Measurements from ENCODE around the gene SORL1-AS1.

SORL1-AS1 gene

GRCh38 chr11:121476379-121477032, 23.7 kb upstream of the SORL1-AS1 start:
- no peak for DNase-seq (ENCODE audit: low read depth)

DNA sequence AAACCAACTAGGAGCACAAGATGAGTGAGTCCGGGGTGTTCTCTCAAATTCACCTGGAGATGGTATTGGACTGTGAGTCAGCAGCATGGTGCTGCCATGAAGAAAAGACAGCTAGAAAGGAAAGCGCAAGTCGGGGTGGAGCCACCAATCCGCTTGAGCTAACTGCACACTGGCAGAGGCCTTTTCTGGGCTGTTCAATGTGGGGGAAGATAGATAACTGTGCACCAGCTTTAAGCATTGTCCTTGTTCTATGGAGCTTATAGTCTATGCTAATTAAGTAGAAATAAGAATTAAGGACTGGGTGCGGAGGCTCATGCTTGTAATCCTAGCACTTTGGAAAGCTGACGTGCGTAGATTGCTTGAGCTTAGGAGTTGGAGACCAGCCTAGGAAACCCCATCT, 21.9 kb upstream of the SORL1-AS1 start:
- no peak for DNase-seq (ENCODE audit: low read depth)

DNA sequence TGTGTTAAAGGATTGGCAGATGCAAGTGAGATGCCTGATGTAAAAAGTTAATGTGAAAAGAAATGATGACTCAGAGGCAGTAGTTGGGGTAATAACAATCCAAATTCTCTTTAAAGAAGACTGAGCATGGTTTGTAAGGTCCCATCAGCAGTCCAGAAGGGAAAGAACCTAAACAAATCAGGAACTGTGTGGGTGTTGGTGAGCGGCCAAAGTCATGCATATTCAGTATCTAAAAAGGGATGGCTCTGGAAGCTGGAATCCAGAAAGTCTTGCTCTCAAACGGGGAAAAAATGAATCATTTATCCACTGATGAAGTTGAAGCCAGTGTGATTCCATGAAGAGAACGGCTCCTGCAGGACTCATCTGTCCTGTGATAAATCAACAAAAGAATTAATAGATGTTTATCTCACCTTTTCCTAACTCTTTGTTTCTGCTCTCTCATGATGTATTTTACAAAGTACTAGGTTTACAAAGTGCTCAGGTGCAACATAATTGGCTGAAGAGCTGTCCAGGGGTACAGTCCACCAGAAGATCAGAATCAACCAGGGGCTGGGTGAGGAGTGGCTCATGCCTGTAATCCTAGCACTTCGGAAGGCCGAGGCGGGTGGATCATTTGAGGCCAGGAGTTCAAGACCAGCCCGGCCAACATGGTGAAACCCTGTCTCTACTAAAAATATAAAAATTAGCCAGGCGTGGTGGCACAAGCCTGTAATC, 20.5 kb upstream of the SORL1-AS1 start:
- DNase-seq (ENCODE audit: low read depth): peak; percentile 45

- DNase-seq (ENCODE audit: low read depth): no peak
Measured at GRCh38 chr11:121472312-121472711, 19.5 kb upstream of the SORL1-AS1 start.

- DNase-seq (ENCODE audit: low read depth): no peak
Measured at GRCh38 chr11:121471167-121471566, 18.4 kb upstream of the SORL1-AS1 start.

DNA sequence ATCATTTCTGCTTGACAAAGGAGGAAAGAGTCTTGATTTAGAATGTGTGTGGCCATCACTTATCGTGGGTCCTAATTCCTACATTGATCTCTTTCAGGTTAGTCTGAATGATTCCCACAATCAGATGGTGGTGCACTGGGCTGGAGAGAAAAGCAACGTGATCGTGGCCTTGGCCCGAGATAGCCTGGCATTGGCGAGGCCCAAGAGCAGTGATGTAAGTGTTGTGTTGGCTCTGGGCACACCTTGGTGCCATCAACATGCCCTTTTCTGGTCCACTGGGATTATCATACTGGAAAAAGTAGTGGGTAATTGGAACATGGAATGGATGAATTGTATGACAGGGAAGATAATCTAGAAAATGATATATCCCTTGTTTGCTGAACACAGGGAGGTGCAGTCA, 17.1 kb upstream of the SORL1-AS1 start:
- no peak for DNase-seq (ENCODE audit: low read depth)

DNA sequence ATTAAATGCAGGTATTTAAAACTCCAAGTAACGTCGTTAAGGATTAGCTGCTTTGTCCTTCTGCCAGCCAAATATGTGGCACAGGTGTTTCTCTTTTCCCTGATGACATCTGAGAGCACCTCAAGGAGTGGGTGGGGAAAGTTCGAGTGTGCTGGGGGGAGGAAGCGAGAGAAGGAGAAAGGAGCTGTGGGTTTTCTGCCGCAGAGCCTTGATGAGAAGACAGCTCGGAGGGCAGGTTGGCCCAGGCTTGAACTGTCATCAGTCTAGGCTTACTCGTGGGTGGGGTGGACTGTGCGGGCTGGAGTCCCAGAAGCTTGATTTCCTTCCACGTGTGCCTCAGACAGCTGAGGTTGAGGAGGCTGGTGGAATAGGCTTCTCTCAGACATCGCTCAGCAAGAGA, 15.2 kb upstream of the SORL1-AS1 start:
- no peak for DNase-seq (ENCODE audit: low read depth)

- DNase-seq (ENCODE audit: low read depth): no peak
Measured at GRCh38 chr11:121467471-121467870, 14.7 kb upstream of the SORL1-AS1 start.

DNA sequence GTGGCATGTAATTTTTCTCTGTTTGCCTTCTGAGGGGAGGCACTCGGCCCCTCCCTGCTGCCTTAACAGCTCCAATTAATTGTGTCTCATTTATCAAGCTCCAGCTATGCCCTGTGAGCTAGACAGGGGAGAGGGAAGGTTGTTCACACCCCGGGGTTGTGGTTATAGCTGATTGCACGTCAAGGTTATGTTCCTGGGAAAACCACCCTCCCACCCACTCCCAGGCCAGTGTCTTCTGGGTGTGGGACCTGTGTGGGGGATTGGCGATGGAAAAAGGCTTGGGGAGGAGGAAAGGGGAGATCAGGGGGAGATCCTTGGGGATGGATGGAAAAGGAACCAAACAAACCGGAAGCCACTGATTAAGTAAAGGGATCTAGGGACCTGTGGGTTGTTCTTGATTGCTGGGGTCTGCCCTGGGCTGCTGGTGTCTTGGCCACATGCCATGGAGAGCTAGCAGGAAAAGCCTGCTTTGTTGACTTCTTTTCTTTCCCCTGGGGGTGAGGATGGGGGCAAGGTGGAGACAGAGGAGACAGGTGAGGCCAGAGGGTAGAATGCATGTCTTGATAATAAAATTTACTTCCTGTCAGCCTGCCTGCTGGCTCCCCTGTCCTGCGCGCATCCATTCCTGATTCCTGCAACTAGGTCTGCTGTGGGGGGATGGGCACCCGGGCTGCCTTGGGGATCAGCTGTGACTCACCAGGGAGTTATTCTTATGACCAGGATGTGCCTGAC, 13.5 kb upstream of the SORL1-AS1 start:
- DNase-seq (ENCODE audit: low read depth): peak; percentile 99

DNA sequence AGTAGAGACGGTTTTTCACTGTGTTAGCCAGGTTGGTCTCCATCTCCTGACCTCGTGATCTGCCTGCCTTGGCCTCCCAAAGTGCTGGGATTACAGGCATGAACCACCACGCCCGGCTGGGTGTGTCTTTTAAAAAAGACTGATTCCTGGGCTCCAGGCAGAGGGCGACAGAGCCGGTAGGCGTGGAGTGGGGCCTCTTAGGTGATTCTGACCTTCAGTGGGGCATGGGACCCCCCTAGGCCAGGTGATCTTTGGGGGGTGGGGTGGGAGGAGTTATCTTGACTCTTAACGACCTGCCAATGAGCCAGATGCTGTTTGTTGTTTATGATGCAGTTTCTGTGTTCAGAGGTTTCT, 12.9 kb upstream of the SORL1-AS1 start:
- no peak for DNase-seq (ENCODE audit: low read depth)

- peak; percentile 97 for DNase-seq (ENCODE audit: low read depth)
Measured at GRCh38 chr11:121464352-121464946, 11.7 kb upstream of the SORL1-AS1 start.

- DNase-seq (ENCODE audit: low read depth): no peak
Measured at GRCh38 chr11:121463689-121464335, 11.0 kb upstream of the SORL1-AS1 start.

DNA sequence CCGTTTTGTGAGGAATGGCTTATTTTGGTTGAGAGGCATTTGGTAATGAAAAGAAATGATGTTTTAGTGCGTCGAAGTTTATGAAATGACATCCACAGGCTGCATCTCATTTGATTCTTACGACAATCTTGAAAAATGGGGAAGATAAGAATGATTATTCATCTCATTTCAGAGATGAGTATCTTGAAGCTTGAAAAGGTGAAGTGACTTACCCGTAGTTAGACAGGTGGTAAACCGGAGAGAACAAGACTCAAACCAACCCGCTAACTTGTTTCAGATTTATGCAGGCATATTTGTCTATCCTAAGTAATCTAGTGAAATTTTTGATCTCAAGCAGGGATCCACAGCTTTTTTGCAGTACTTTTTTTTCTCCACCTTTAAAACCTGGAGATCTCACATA, 9.1 kb upstream of the SORL1-AS1 start:
- DNase-seq (ENCODE audit: low read depth): no peak

DNA sequence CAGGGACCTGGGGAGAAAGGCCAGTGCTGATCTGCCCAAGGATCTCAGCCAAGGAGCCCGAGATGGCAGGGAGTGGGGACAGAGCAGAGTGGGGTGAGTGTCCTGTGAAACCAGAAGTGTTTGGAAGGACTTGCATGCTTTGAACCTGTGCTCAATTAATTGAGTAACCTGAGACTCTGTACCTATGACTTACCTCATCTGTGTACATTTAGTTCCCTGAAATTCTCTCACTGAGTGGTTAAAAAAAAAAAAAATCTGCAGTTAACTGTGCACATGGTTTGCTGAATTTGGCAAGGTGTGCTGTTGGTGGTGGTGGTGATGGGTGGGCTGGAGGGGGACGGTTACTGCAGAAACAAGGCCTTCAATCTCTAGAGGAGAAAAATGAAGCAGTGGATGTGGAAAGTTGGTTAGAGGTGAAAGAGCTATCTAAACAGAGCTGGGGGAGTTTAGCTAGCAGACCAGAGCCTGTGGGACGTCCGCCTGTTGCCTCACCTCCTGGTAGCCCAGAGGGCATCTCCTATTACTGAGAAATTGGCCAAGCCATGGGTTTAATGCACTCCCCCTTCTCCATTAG, 8.3 kb upstream of the SORL1-AS1 start:
- DNase-seq (ENCODE audit: low read depth): no peak

GRCh38 chr11:121459413-121460017, 6.7 kb upstream of the SORL1-AS1 start:
- DNase-seq (ENCODE audit: low read depth): no peak

GRCh38 chr11:121458551-121458950, 5.8 kb upstream of the SORL1-AS1 start:
- no peak for DNase-seq (ENCODE audit: low read depth)

DNA sequence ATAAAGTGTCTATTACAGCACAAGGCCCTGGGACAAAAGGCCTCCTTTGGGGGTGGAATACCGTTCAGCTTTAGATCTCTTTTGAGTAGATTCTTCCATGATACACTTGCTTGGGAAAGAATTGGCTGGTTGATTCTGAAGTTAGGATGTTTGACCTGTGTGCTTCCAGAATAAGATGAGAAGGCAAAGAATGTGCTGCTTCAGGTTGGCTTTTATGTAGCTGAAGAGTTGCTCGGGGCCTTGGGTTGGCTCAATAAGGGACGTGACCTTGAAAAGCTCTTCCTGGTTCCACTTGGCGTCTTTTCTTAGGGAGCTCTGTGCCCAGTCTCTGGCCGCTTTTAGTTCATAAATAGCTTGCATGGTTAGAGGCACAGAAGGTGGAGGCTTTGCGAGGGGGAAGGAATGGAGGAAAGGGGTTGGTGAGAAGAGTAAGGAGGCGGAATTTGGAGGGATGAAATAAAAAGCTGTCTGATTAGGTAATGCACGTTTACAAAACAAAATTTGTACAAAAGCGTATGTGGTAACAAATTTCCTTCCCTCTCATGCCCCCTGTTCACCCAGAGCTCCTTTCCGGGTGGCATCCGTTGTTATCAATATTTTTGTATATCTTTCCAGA, 4.2 kb upstream of the SORL1-AS1 start:
- no peak for DNase-seq (ENCODE audit: low read depth)

DNA sequence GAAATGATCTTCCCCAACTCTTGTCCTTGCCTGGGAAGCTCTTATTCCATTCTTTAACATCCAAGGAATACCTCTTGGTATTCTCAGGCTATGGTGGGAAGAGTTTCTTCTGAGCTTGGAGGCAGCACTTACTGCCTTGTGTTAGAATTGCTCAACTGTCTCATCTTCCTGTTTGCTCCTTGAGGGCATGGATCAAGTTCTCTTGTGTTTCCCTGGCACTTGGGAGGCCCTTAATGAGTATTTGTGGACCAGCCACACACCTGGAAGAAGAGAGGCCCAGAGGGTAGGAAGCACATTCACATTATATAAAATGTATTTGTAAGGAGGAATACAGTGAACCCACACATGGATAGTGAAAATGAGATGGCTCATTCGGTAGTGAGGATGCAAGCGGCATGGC, 3.4 kb upstream of the SORL1-AS1 start:
- DNase-seq (ENCODE audit: low read depth): no peak

GRCh38 chr11:121455115-121455514, 2.3 kb upstream of the SORL1-AS1 start:
- DNase-seq (ENCODE audit: low read depth): no peak

GRCh38 chr11:121453589-121454299, 977 bp upstream of the SORL1-AS1 start:
- no peak for DNase-seq (ENCODE audit: low read depth)
